Suprapubic skin (tissue), 4 donors: ENCODE results near the gene IFRD2. TPM values are rescaled to one million over a fixed set of nuclear protein-coding genes. Genes with fewer than 3 reads are reported as not detected.

ENCODE experiments used
- DNase-seq, 2 donors: peaks; one replicate each; pipeline ENCODE4 v3.0.0-alpha.2; 2019; ENCODE audit warnings: low spot score in 2 of 2
- H3K27ac ChIP-seq: fragments of 200-600 bp; sonication (generic); one replicate; pipeline ENCODE4 v1.5.1; 2019
- H3K27me3 ChIP-seq: fragments of 200-600 bp; sonication (generic); one replicate; pipeline ENCODE4 v1.5.1; 2019
- H3K36me3 ChIP-seq: fragments of 200-600 bp; sonication (generic); one replicate; pipeline ENCODE4 v1.5.1; 2019
- H3K4me1 ChIP-seq: fragments of 200-600 bp; sonication (generic); one replicate; pipeline ENCODE4 v1.5.1; 2019
- H3K4me3 ChIP-seq: fragments of 200-600 bp; sonication (generic); one replicate; pipeline ENCODE4 v1.5.1; 2019; ENCODE audit warnings: mild to moderate bottlenecking
- H3K9me3 ChIP-seq: fragments of 200-600 bp; sonication (generic); one replicate; pipeline ENCODE4 v1.5.1; 2019
- EP300 ChIP-seq: sonication (generic); formaldehyde crosslinking; IDR thresholded peaks from one replicate; pipeline ENCODE4 v1.6.1; 2017; ENCODE audit warnings: antibody characterized with exemption
- POLR2A ChIP-seq, 2 donors: fragments of 450-650 bp; IDR thresholded peaks; one replicate each; pipeline ENCODE4 v1.6.1; 2017; ENCODE audit warnings: antibody characterized with exemption in 2 of 2, mild to moderate bottlenecking in 2 of 2, moderate library complexity in 2 of 2
- POLR2AphosphoS5 ChIP-seq, 3 donors: sonication (generic); formaldehyde crosslinking; IDR thresholded peaks; one replicate each; pipeline ENCODE4 v1.6.1; 2017; ENCODE audit warnings: antibody characterized with exemption in 3 of 3
- WGBS: methylation state at CpG from one replicate; pipeline ENCODE4 v1.1.5; 2018; 5-methylcytosine and 5-hydroxymethylcytosine counted together
- total RNA-seq, 4 donors: library from RNA; depleted of rRNA; stranded (reverse); fragments of >200 nt; gene quantifications; one replicate each; pipeline ENCODE4 v1.1.0, GENCODE V29; 2016
- TF ChIP-seq, protein P1 (sequence below), 2 donors: fragments of 200-600 bp in 1 of 2; fragments of 450-650 bp in 1 of 2; sonication (generic) in 1 of 2; IDR thresholded peaks; one replicate each; pipeline ENCODE4 v1.5.1; 2016 to 2019; ENCODE audit warnings: antibody characterized with exemption in 2 of 2, mild to moderate bottlenecking in 1 of 2, moderate library complexity in 1 of 2

IFRD2 gene
- total RNA-seq, 4 donors from 2014 or later = 56.3 to 84.9 (median 75.2) TPM

DNA sequence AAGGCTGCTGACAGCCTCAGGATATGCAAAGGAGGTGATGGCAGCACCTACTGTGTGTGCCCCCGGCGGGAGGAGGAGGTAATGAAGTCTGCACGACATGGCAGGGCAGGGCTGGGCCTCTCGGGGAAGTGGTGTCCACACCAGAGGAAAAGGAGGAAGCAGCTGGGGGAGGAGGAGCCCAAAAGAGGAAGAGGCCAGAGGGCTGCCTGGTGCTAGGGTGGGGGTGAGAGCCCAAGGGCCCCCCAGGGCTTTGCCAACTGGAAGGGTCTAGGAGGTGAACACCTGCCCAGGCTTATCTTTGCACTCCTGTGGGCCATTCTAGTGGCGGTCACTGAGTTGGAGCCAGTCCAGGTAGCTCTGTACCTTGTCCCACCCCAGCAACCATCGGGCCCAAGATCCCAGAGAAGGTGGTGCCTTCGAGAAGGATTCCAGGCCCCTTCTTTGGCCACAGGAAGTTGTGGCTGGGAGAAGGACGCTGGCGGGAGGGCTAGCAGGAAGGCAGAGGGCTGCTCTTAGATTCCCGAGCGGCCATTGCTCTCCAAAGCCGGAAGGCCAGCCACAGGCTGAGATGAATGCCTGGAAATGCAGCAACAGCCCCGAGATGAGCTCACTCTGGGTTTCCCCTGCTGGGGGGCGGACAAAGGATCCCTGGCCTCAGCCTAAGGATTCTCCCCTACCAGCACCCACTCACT lies 49.2 kb downstream of the IFRD2 start:
- Histone ChIP-seq H3K27me3 (no peaks in the 10 kb centered on the region), H3K36me3 (peaks cover 9% of the 10 kb centered on the region), H3K4me1 (peaks cover 99% of the 10 kb centered on the region), H3K27ac (peak overlapping the region; percentile 79), H3K9me3 (no peaks in the 10 kb centered on the region), H3K4me3 (peak overlapping the region; percentile 19)
- peak in 1 of 3 donors; percentile 8 for TF ChIP-seq POLR2AphosphoS5 (IDR thresholded peaks at IDR 0.05)
- TF ChIP-seq, protein P1, sequence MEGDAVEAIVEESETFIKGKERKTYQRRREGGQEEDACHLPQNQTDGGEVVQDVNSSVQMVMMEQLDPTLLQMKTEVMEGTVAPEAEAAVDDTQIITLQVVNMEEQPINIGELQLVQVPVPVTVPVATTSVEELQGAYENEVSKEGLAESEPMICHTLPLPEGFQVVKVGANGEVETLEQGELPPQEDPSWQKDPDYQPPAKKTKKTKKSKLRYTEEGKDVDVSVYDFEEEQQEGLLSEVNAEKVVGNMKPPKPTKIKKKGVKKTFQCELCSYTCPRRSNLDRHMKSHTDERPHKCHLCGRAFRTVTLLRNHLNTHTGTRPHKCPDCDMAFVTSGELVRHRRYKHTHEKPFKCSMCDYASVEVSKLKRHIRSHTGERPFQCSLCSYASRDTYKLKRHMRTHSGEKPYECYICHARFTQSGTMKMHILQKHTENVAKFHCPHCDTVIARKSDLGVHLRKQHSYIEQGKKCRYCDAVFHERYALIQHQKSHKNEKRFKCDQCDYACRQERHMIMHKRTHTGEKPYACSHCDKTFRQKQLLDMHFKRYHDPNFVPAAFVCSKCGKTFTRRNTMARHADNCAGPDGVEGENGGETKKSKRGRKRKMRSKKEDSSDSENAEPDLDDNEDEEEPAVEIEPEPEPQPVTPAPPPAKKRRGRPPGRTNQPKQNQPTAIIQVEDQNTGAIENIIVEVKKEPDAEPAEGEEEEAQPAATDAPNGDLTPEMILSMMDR (IDR thresholded peaks at IDR 0.05) = no peak
- 33% methylated on average over 12 of the region's 14 CpGs for WGBS
- no peak for DNase-seq

DNA sequence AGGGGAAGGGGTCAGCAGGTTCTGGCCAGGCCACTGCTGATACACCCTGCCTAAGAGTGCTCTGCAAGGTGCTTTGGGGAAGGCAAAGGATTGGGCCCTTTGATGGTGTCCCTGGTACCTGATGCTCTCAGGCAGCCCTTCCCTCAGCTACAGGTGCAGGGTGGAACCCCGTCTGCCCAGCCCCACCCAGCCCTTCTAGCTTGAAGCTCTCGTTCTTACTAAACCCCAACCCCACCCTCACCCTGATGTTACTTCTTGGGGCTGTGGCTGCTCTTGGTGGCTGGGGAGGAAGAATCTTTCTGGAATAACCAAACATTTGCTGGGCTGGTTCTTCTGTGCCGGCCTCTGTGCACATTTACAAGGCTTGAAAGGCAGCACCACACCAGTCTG lies 49.9 kb downstream of the IFRD2 start:
- no peak for DNase-seq
- H3K27ac ChIP-seq = peak overlapping the region; percentile 79
- peaks cover 99% of the 10 kb centered on the region for H3K4me1 ChIP-seq
- no peaks in the 10 kb centered on the region for H3K27me3 ChIP-seq
- peaks cover 9% of the 10 kb centered on the region for H3K36me3 ChIP-seq
- no peaks in the 10 kb centered on the region for H3K9me3 ChIP-seq
- WGBS = 28% methylated on average over 3 of the region's 3 CpGs
- no peak overlapping the region for H3K4me3 ChIP-seq
- no peak for TF ChIP-seq POLR2AphosphoS5 (IDR thresholded peaks at IDR 0.05)
- TF ChIP-seq, protein P1 (IDR thresholded peaks at IDR 0.05) = no peak
- no peak for TF ChIP-seq EP300
- TF ChIP-seq POLR2A (IDR thresholded peaks at IDR 0.05) = no peak

DNA sequence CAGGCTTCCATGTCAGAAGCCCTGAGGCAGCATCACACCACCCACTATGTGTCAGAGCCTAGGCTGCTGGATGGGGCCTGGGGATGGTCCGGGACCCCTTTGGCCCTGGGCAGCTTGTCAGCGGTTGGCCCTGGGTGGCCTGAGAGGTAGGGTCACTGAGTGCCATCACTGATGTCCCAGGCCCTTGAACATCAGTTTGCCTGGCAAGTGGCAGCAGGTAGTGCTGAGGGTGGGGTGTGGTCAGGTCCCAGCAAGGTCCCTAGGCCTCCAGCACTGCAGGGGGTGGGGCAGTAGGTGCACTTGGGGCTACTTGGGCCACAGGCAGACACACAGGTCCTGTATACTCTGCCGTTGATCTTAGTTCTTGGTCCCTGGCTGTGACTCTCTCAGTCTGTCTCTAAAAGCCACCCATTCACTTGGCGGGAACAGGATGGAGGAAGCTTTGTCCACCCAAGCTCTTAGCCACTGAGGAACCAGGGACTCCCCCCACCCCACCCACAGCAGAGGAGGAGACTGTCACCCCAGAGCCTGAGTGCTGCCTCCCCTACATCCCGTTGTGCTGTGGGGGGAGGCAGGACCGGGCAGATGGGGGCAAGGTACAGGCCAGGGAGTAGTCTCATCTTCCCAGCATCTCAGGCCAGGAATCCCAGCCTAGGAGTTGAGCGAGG lies 50.4 kb downstream of the IFRD2 start:
- no peak for TF ChIP-seq POLR2AphosphoS5 (IDR thresholded peaks at IDR 0.05)
- no peak for TF ChIP-seq EP300
- TF ChIP-seq POLR2A (IDR thresholded peaks at IDR 0.05) = no peak
- TF ChIP-seq, protein P1 (IDR thresholded peaks at IDR 0.05) = no peak
- Histone ChIP-seq H3K27me3 (no peaks in the 10 kb centered on the region), H3K36me3 (peaks cover 9% of the 10 kb centered on the region), H3K9me3 (no peaks in the 10 kb centered on the region), H3K4me1 (peaks cover 99% of the 10 kb centered on the region), H3K27ac (peak overlapping the region; percentile 79), H3K4me3 (no peak overlapping the region)
- DNase-seq = no peak
- 70% methylated on average over 3 of the region's 7 CpGs for WGBS

DNA sequence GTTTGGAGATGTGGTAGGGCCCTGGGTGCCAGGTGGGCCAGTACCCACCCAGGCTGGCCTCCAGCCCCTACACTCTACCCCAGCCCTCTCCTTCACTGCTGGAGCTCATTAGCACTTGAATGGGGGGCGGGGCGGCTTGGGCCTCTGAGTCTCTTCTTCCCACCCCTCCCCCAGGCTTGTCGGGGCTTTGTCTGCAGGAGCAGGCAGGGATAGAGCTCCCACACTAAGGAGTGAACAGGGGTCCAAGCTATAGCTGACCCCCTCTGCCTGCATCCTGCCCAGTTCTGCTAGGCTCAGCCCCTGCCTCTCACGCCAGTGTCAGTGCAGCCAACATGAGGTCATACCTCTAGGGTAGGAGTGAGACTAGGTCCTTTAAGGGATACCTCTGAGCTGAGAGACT lies 51.1 kb downstream of the IFRD2 start:
- H3K27ac ChIP-seq = peak overlapping the region; percentile 79
- no peak overlapping the region for H3K4me3 ChIP-seq
- 30% methylated on average over 3 of the region's 4 CpGs for WGBS
- peaks cover 9% of the 10 kb centered on the region for H3K36me3 ChIP-seq
- H3K27me3 ChIP-seq = no peaks in the 10 kb centered on the region
- H3K4me1 ChIP-seq = peaks cover 98% of the 10 kb centered on the region
- TF ChIP-seq EP300 = no peak
- TF ChIP-seq, protein P1 (IDR thresholded peaks at IDR 0.05) = no peak
- TF ChIP-seq POLR2AphosphoS5 (IDR thresholded peaks at IDR 0.05) = no peak
- no peak for TF ChIP-seq POLR2A (IDR thresholded peaks at IDR 0.05)
- no peak for DNase-seq
- H3K9me3 ChIP-seq = no peaks in the 10 kb centered on the region

GRCh38 chr3:50239649-50240048 lies 52.6 kb downstream of the IFRD2 start:
- Histone ChIP-seq H3K27ac (peak overlapping the region; percentile 85), H3K9me3 (no peaks in the 10 kb centered on the region), H3K4me3 (peak overlapping the region; percentile 76), H3K4me1 (peaks cover 92% of the 10 kb centered on the region), H3K27me3 (no peaks in the 10 kb centered on the region), H3K36me3 (peaks cover 9% of the 10 kb centered on the region)
- no peak for TF ChIP-seq POLR2AphosphoS5 (IDR thresholded peaks at IDR 0.05)
- WGBS = 100% methylated on average over 1 of the region's 4 CpGs
- DNase-seq = no peak
